SK-N-MC (cell line): ENCODE data around the gene XPNPEP1.

Source experiments
- EZH2 ChIP-seq: fragments of 200-600 bp; sonication (generic); IDR thresholded peaks from one replicate; pipeline ENCODE4 v1.6.1; 2017; ENCODE audit warnings: antibody characterized with exemption
- FOXP2 ChIP-seq: optimal IDR thresholded peaks from 2 replicates; pipeline ENCODE3; 2011; ENCODE audit warnings: mild to moderate bottlenecking, moderate library complexity; ENCODE audit not compliant: insufficient read depth; ENCODE audit errors: extremely low read length, control extremely low read depth
- POLR2AphosphoS5 ChIP-seq: IDR thresholded peaks from 2 replicates; pipeline ENCODE4 v1.6.1; 2012; ENCODE audit warnings: mild to moderate bottlenecking, low read depth, low read length, borderline replicate concordance

DNA sequence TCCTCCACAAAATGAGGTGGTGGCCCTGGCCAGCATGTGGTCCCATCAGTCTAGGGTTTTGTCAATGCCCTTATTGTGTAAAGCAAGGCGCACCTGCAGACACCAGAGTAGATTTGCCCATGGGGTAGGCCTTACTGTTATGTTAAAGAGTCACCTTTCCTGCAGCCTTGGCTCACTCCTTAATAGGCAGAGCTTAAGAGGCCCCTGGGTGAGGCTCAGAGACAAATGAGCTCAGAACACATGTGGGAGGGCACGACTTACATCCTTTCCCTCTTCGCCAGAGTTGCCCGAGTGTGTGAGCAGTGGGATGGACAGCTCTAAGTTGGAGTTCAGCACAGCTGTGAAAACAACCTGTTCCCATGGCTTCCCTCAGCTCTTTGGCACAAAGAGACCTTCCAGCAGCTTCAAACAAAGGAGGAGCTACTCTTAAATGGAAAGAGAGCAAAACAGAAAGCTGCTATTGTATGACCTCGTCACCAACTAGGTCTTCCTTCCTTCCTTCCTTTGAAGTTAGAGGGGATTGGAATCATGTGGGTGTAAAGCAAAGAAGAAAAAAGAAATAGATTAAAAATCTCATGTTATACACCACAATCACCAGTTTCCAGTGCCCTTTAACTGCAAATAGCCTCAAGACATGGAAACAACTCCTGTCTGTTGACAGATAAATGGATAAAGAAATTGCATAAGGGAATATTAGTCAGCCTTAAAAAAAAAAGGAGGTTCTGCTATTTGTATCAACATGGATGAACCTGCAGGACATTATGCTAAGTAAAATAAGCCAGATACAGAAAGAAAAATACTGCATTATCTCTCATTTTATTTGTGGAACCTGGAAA lies 11.9 kb upstream of the XPNPEP1 start:
- TF ChIP-seq EZH2 = no peak
- no peak for TF ChIP-seq POLR2AphosphoS5
- no peak for TF ChIP-seq FOXP2
